GM21737 (cell line): ENCODE data around the gene LAMTOR2.
"Not testable (repeated sequence)": the region's sequence is repeated elsewhere in the genome, so short reads cannot be mapped to it uniquely, and the experiment has no call there.

Experiments
- ATAC-seq: cut with Tn5 transposase; IDR thresholded peaks from one replicate; pipeline ENCODE4 v1.9.1; 2021; ENCODE audit warnings: mild to moderate bottlenecking, moderate library complexity; ENCODE audit not compliant: unreplicated experiment

The LAMTOR2 gene

DNA sequence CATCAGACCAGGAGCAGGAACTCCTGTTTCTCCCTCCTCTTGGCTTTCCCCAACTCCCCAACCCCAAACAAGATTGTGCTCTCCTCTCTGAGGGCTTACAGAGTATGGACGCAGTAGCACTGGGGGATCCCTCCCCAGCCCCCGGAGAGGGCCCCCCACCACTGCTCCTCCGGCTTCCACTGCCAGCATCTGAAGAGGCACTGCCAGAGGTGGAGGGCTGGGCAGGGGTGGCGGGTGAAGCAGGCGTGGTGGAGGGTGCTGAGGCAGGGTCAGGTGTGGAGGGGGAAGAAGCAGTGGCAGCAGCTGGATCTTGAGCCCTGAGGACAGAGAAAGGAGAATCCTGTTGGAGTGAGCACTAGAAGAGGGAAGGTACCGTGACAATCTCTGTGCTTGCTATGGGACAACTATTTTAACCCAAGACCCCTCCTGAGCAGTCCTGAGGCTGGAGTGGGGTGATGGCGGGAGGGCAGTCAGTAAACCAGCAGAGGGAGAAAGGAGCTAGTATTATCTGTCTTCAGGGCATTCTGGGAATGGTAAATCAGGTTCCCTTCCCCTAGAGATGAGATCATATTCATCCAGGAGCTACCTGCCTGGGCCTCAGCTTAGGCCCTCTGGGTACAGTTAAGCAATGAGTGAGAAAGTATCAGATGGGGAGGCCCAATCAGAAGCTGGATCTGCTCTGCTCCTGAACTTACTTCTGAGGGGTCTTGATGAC lies 3.4 kb upstream of the LAMTOR2 start:
- no peak for ATAC-seq

DNA sequence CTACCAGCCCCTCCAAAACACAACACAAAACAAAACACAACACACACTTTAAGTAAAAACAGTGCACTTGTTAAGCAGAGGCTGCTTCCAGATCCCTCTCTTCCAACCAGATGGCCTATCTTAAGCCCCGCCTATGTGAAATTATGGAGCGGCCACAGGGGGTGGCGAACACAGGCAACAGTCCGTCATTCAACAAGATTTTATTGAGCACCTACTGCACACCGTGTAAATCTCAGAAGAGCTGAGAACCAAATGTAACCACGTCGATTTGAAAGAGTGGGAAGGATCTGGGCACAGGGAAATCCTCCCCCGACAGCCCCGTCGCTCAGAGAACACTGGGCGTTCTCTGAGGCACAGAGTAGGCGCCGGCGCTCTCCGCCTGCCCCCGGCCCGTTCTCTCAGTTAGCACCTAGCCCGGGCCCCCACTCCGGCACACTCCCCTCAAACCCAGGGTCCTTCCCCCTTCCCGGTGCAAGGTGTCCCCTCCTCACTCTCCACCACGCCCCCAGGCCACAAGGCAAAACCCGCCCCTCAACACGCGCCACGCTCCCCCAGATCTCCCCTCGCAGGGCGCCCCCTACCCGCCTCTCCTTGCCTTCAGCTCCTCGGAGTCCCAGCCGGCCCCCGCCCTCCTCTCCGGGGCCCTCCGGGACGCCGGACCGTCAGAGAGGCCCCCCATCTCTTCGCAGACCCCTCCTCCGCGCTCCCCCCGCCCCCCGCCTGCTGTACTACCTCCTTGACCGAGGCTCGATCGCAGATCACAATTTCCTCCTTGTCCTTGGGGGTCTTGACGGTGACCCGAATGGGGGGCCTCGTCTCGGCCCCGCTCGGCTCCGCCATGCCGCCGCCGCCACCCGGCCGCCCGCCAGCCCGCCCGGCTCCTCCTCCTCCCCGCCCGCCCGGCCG lies 1.5 kb upstream of the LAMTOR2 start:
- no peak for ATAC-seq

DNA sequence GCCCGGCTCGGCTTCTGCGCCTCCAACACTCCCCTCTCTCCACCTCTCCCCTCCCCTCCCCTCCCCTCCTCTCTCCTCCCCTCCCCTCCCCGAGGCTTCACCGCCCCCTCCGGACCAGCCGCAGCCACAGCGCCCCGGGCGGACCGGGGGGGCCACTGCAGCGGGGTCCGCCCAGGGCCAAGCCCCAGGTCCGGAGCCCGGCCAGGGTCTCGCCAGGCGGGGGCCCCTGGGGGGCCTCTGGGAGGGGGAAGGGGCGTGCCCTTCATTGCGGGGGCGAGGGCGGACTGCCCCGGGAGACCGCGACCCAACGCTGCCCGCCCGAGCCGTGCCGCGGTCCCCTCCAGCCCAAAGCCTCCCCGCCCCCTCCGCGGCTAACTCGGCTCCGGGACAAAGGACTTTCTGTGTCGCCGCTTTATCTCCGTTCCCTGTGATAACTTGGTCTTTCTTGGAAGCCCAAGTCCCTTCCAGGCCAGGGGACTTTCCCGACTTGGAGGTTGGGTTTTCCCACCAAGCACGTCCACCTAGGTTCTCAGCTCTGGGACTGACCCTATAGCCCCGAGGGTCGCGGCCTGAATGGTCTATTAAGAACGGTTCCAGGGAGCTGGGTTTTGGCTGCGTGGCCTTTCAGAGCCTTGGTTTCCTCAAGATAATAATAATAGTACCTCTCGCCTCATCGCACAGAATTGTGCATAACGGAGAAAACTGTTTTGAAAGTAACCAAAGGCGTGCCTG lies 648 bp upstream of the LAMTOR2 start, which contains the start of gene UBQLN4:
TSS of gene UBQLN4 (minus strand) at position 31 of the 732 bp plus-strand sequence. CDS start 97 bp downstream, outside the sequence.
- peak; percentile 46 for ATAC-seq

DNA sequence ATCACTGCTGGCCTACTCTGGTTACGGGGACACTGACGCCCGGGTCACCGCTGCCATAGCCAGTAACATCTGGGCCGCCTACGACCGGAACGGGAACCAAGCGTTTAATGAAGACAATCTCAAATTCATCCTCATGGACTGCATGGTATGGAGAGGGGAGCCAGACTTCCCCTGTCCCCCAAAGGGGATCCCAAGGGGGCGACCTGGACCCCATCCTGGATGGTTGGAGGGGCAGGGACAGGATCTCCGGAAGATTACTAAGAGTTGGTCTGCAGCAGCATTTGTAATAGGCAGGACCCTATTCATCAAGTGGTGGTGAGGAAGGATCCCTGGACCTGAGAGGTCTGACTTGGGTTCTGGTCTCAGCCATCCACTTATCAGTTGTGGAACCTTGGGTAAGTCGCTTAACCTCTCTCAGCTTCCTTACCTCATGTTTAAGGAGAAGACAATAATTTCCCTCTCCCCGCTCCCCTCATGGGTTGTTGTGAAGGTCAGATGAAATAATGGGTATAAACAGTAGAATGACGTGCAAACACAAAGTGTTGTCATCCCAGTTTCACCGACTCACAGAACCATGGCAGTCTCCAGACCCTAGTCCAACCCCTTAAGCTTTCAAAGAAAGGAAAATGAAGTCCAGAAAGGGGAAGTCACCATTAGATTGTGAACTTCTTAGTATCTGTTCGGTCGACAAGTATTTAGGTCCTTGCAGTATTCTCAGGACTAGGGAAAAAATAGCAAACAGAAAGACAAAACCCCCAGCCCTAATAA lies 883 bp downstream of the LAMTOR2 start:
- ATAC-seq = no peak

DNA sequence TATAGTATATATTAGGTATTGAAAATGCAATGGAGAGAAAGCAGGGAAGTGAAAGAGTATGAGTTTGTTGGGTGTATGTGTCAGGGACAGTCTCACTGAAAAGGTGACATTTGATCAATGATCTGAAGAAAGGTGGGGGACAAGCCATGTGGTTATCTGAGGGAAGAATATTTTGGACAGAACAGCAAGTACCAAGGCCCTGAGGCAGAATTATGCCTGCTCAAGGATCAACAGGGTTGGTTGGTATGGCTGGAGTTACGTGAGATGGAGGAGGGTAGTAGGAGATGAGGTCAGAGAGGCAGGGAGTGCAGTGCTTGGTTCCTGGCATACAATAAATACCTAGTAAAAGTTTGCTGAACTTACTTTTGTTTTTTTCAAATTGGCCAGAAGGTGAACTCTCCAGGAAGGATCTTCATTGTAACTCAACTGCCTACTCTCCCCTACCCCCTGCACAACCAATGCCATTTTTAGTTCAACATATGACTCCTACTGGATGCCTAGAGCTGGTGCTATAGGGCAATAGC lies 1.8 kb downstream of the LAMTOR2 start:
- no peak for ATAC-seq

DNA sequence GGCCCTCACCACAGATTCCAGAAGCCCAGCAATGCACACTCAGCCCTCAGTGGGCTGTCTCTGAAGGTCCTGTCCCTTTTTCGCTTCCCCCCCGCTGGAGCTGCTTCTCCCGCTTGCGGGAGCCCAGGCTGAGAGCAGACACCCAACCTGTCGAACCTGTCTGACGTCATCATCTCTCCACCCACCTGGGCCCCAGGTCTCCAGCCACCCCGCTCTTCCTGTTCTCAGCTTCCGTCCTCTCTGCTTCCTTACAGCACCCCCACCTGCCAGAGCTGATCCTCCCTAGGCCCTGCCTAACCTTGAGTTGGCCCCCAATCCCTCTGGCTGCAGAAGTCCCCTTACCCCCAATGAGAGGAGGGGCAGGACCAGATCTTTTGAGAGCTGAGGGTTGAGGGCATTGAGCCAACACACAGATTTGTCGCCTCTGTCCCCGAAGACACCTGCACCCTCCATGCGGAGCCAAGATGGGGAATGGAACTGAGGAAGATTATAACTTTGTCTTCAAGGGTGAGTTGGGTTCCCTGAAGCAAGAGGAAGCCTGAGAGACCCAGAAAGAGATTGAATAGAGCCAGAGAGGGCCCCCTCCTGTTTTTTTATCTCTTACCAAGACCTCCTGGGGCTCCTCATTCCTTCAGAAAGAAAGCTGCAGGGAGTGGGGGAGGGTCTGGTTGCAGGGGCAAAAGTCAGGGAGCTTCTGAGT lies 6.5 kb downstream of the LAMTOR2 start, which contains the start of gene RAB25:
TSS of gene RAB25 (plus strand) at position 224 of the 700 bp plus-strand sequence. CDS start at position 465, 241 bp downstream.
- no peak for ATAC-seq

DNA sequence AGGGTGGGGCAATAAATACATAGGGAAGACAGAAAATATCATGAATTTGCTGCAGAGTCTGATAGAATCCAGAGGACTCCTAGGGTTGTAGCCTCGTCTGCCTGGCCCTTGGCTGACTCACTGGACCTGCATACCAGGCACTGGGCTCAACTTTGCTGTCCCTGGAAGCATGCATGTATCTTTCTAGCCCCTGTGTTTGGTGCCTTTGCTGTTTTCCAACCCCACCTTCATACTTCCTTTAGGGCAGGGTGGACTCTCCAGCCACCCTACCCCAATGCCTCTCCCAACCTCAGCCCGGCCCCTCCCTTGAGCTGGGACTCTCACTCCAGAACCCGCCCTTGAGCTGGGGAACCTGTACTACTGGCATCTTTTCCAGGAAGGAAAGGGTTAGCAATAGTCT lies 7.6 kb downstream of the LAMTOR2 start:
- ATAC-seq = no peak

DNA sequence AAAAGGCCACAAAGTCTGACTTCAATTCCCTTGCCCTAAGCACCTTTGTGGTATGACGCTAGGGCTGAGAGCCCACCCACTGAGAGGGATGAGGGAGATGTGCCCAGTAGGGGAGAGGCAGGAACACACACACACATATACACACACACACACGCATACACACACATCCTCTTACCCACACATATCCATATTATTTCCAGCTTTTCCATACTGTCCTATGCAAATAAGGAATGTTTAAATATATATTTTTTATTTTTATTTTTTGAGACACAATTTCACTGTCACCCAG lies 9.4 kb downstream of the LAMTOR2 start:
- no peak for ATAC-seq

DNA sequence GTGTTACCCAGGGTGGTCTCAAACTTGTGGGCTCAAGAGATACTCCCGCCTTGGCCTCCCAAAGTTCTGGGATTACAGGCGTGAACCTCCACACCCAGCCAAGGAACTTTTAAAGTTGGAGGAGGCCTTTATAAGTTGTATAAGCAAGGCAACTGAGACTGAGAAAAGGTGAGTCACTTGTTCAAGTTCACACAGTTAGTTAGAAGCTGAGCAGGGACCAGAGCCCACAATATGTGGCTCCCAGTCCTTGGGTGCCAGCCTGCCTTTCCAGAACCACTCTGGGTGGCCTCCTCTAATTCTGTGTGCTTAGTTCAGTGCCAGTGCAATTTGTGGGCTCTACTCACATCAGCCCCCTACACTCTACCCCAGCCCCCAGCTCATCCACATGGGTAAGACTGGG lies 10.0 kb downstream of the LAMTOR2 start:
- ATAC-seq = no peak

DNA sequence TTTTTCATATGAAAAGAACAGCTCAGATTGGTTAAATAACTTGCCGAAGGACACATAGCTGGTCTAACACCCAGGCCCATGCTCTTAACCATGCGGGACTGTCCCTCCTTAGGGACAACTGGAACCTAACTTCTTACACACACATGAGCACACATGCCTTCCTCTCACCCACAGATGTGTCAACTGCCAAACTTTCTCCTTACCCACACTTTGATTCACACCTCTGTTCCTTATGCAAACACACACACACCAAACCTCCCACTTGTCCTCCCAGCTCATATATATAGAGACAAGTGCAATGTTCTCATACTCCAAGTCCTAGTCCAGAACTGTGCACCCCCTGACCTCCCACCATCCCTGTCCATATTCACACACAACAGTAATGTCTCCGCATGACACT lies 10.6 kb downstream of the LAMTOR2 start:
- no peak for ATAC-seq

DNA sequence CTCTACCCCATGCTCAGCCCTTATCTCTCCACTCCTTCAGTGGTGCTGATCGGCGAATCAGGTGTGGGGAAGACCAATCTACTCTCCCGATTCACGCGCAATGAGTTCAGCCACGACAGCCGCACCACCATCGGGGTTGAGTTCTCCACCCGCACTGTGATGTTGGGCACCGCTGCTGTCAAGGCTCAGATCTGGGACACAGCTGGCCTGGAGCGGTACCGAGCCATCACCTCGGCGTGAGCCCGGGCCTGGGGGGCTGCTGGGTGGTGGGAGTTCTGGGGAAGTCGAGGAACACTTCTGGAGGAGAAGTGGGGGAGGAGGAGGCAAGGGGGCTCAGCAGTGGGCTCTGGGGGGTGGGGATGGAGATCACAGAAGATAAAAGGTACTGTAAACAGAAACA lies 11.3 kb downstream of the LAMTOR2 start:
- ATAC-seq = no peak

DNA sequence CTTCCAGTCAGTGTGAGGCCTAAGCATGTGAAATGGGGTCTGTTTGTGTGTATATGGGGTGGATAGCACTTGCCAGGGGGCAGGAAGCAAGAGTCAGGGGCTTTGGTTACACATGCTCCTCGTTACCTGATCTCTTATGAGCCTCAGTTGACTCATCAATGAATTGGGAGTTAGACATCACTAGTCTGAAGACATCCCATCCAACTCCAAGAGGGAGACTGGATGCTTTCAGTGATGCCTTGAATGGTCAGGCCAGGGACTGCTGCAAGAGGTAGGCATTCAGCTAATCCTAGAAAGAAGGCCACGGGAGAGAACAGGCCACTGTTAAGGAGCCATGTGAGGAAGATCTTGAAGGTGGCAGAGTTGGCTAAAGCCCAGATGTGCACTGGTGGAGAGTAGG lies 12.7 kb downstream of the LAMTOR2 start:
- no peak for ATAC-seq

DNA sequence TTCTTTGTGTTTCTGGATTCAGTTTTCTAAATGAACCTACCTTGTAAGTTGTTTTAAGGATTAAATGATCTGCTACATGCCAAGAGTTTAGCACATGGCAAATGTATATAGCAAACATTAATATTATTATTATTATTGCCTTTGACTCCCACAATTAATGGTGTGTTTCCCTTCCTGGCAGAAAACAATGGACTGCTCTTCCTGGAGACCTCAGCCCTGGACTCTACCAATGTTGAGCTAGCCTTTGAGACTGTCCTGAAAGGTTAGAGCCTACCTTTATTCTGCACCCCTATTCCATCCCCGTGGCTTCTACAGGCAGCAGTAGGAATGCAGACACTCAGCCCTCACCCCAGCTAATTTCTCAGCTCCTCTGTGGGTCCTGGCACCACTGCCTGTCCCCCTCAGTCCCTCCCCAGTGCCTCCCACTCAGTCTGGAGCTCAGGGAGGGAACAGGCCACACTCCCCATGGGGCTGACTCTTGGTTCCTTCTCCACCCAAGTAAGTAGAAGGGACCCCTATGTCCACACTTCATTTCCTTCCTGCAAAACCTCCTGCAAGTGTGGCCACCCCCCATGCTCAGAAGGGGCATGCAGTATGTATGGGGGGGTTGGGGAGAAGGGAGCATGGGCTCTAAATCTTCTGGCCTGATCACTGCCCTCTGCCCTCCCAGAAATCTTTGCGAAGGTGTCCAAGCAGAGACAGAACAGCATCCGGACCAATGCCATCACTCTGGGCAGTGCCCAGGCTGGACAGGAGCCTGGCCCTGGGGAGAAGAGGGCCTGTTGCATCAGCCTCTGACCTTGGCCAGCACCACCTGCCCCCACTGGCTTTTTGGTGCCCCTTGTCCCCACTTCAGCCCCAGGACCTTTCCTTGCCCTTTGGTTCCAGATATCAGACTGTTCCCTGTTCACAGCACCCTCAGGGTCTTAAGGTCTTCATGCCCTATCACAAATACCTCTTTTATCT lies 15.2 kb downstream of the LAMTOR2 start:
- ATAC-seq = no peak

DNA sequence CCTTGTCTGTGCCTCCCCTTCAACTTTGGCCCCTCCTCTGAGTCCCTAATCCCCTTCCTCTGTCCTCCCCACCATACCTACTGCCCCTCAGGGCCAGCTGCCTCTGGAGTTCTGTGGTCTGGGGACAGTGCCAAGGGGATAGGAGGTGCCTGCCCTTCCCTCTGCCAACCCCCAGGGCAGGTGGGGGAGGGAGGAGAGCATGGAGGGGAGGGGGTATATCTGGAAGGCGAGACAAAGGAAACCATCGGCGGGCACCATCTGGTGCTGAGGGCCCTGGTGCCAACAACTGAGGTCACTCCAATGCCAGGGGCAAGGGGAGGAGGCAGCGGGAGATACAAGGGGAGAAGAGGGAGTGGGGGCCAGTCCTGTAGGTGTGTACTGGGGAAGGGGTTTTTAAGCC lies 16.0 kb downstream of the LAMTOR2 start:
- no peak for ATAC-seq

DNA sequence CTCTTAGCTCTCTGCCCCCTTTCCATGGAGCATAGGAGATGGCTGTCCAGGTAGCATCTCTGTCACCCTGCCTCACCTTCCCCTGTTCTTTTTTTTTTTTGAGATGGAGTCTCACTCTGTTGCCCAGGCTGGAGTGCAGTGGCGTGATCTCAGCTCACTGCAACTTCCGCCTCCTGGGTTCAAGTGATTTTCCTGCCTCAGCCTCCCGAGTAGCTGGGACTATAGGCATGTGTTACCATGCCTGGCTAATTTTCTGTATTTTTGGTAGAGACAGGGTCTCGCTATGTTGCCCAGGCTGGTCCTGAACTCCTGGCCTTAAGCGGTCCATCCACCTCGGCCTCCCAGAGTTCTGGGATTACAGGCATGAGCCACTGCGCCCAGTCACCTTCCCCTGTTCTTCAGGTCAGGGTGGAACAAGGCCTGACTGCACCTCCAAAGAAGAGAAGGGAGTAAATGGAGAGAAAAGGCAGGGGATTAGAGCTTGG lies 16.8 kb downstream of the LAMTOR2 start:
- ATAC-seq = not testable (repeated sequence)

DNA sequence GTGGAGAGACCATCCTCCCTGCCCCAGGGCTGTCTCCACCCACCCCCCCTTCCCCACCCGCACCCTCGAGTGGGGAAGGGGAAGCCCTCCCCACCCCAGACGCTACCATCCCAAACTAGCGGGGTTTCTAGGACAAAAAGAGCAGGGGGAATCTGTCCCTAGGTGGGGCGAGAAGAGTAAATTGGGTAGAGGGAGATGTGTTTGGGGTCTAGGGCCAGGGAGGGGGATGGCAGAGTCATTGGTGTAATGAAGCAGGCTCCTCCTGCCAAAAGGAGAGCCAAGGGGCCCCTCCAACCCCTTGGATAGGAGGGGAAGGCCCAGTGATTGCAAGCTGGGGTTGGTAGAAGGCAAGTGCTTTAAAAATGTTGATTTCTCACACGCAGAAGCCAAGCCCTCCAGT lies 17.7 kb downstream of the LAMTOR2 start:
- ATAC-seq = no peak

DNA sequence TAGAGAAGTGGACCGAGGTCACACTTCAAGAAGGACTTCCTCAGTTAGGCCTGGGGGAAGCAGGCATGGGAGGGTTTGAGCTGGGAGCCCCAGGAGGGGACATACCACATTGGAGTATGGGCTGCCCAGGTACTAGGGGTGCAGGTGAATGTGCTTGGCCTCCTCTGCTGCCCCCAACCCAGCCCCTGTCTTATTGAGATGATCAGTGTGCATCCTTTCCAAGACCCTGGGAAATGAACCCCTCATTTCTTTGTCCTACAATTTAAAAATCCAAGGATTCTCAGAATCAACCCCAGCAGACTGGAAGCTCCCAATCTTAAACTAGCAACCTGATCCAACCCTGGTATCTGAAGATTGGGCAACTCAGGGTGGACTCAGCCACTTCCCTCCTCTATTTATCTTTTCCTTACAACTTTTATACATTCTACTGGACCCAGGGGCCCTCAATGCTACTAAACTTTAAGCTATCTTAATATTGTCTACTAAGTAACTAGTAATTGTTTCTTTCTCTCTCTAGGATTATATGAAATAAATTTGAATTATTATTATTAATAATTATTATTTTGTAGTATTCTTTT lies 18.6 kb downstream of the LAMTOR2 start:
- ATAC-seq = no peak

DNA sequence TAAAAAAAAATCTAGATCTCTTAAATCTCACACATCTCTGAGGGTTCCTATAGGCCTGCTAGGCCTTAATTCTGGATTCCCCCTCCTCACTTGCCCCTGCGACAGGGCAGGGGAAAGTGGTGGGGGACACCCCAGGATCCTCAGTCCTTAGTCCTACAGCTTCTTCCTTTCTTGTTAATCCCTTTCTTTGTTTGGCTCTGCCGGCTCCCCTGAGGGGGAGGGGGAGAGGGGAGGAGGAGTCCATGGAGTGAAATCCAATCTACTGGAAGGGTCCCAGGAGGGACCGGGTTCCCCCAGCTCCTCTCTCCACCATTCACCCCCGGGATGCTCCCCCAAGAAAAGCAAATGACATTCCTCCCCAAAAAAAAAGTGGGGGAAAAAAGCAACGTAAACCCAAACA lies 19.2 kb downstream of the LAMTOR2 start:
- ATAC-seq = no peak
